Glomerular visceral epithelial cell (primary cell): ENCODE measurements around the gene SULT1C2.
"Not testable (repeated sequence)": the region's sequence is repeated elsewhere in the genome, so short reads cannot be mapped to it uniquely, and the experiment has no call there.

Experiments
- DNase-seq: peaks from one replicate; pipeline ENCODE4 v3.0.0-alpha.2; 2016; ENCODE audit errors: extremely low spot score

Gene SULT1C2

DNA sequence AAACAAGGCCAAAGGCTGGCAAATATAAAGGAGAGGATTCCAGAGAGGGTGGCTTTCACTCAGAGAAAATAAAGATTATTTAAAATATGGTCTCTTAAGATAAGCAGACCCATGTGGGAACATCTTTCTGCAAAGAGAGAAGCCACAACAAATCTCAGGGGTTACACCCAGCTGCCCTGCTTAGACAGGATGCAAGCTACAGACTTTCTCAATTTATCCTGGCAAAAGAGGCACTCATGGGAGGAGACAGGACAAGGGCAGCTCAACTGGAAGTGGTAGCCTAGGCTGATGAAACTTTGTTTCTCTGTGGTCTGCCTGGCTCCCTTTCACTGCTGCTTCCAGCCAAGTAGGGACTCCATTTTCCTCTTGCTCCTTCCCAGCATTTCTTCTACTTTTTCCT, 63.2 kb downstream of the SULT1C2 start:
- no peak for DNase-seq

DNA sequence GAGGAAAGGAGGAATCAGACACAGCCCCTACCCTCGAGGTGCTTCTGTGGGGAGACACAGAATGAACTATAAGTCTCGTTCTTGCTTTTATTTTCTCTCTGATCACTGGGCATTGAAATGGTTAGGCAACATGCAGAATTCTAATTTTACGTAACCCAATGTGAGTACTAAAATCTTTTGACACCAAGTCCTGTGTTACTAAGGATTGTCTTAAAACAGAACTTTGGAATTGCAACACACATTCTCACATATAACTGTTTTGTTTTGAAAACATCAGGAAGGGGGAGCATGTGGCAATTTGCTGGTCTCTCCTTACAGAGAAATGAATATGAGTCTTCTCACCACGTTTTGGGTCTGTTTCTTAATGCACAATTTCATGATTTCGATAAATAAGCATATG, 65.4 kb downstream of the SULT1C2 start:
- DNase-seq: no peak

DNA sequence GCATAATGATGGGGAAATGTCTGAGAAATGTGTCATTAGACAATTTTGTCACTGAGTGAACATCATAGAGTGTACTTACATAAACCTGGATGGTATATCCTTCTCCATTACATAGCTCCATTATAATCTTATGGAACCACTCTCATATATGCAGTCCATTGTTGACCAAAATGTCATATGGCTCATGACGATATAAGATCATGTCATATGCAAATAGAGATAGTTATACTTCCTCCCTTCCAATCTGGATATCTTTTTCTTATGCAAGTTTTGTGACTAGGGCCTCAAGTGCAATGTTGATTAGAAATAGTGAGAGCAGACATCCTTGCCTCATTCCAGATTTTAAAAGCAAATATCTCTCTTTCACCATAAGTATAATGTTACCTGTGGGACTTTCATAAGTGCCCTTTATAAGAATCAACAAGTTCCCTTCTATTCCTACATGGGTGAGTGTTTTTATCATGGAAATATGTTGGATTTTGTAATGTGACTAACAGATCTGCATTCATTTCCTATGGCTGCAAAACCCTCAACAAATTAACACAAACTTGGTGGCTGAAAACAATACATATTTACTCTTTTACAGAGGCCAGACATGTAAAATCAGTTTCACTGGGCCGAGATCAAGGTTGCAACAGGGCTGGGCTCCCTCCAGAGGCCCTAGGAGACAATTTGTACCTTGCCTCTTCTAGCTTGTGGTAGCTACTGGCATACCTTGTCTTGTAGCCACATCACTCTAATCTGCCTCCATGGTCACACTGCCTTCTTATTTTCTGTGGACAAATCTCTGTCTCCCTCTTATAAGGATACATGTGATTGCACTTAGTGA, 67.4 kb downstream of the SULT1C2 start:
- DNase-seq: no peak

DNA sequence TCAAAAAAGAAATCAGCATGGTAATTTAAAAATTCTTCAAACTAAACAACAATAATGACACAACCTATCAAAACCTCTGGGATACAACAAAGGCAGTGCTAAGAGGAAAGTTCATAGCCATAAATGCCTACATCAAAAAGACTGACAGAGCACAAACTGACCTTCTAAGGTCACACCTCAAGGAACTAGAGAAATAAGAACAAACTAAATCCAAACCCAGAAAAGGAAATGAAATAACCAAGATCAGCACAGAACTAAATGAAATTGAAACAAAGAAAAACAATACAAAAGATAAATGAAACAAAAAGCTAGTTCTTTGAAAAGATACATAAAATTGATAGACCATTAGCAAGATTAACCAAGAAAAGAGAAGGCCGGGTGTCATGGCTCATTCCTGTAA, 70.6 kb downstream of the SULT1C2 start:
- DNase-seq: not testable (repeated sequence)
